ENCODE results near the gene FBXO34.

GRCh38 chr14:55399852-55400251 is 128.6 kb downstream of the FBXO34 start:
- TF ChIP-seq CTCF (IDR thresholded peaks at IDR 0.05) (no peak), POLR2AphosphoS5 (IDR thresholded peaks at IDR 0.05) (no peak)

Measured in suprapubic skin (tissue), 3 donors.